Heart left ventricle (tissue), 16 donors: ENCODE data around the gene CLEC16A. TPM values are rescaled to one million over a fixed set of nuclear protein-coding genes. Genes with fewer than 3 reads are reported as not detected.
A peak's percentile ranks its signal among the peaks of the same experiment; 100 is the strongest.

Experiments
- ATAC-seq, 4 donors: fragments of 200-7000 bp; cut with Tn5 transposase; one replicate each; pipeline ENCODE4 v1.9.1; 2020 to 2022; ENCODE audit warnings: moderate library complexity in 4 of 4, mild to moderate bottlenecking in 3 of 4, moderate number of reproducible peaks in 1 of 4
- DNase-seq, 5 donors: peaks; one replicate each; pipeline ENCODE4 v3.0.0-alpha.2; 2020
- H3K27ac ChIP-seq, 12 donors: fragments of 200-600 bp; sonication (generic) in 4 of 12; one replicate each; pipeline versions ENCODE4 v1.5.0 to v1.8.0; 2016 to 2022; ENCODE audit warnings: mild to moderate bottlenecking in 2 of 12
- H3K27me3 ChIP-seq, 9 donors: fragments of 200-600 bp; sonication (generic) in 2 of 9; one replicate each; pipeline versions ENCODE4 v1.5.1 to v1.8.0; 2016 to 2022; ENCODE audit warnings: mild to moderate bottlenecking in 3 of 9
- H3K36me3 ChIP-seq, 9 donors: fragments of 200-600 bp; sonication (generic) in 2 of 9; one replicate each; pipeline versions ENCODE4 v1.5.0 to v1.8.0; 2018 to 2022; ENCODE audit warnings: mild to moderate bottlenecking in 2 of 9
- H3K4me1 ChIP-seq, 12 donors: fragments of 200-600 bp; sonication (generic) in 4 of 12; one replicate each; pipeline versions ENCODE4 v1.5.0 to v1.8.0; 2016 to 2022; ENCODE audit warnings: mild to moderate bottlenecking in 3 of 12
- H3K4me3 ChIP-seq, 12 donors: fragments of 200-600 bp; sonication (generic) in 4 of 12; one replicate each; pipeline versions ENCODE4 v1.5.0 to v1.8.0; 2017 to 2022; ENCODE audit warnings: mild to moderate bottlenecking in 9 of 12, moderate library complexity in 4 of 12
- H3K9me3 ChIP-seq, 12 donors: fragments of 200-600 bp; sonication (generic) in 4 of 12; one replicate each; pipeline versions ENCODE4 v1.5.0 to v1.8.0; 2016 to 2022; ENCODE audit warnings: mild to moderate bottlenecking in 1 of 12
- POLR2A ChIP-seq, 2 donors: fragments of 450-650 bp; IDR thresholded peaks; one replicate each; pipeline ENCODE4 v1.6.1; 2017; ENCODE audit warnings: antibody characterized with exemption in 2 of 2, mild to moderate bottlenecking in 2 of 2, moderate library complexity in 2 of 2
- WGBS, 4 donors: extraction: QIAGEN DNeasy Blood & Tissue Kit in 2 of 4; methylation state at CpG; one replicate each; pipeline versions ENCODE4 v1.1.5 to v1.1.7; 2013 to 2018; 5-methylcytosine and 5-hydroxymethylcytosine counted together
- intact Hi-C, 10 donors: fragments of 100-400 bp; cut with DNase I; formaldehyde crosslinking; loops; one replicate each; pipeline versions ENCODE4 v1.11.1 to v1.14.2; 2022
- polyA plus RNA-seq, 2 donors: library from polyadenylated mRNA; stranded (reverse); fragments of 200-250 nt; gene quantifications; one replicate each; pipeline ENCODE4 v1.2.3, GENCODE V29; 2013
- total RNA-seq, 9 donors: library from RNA; depleted of rRNA in 2 of 9; stranded (reverse); fragments of >200 nt in 2 of 9; fragmentation: NEBNext Ultra II Directional in 3 of 9; extraction: Animal tissue kit (Norgen Biotek cat#: 25700) in 3 of 9; gene quantifications; one replicate each; pipeline versions ENCODE4 v1.1.0 to v1.2.4, GENCODE V29; 2016 to 2023
- TF ChIP-seq, protein P1 (sequence below), 12 donors: fragments of 200-600 bp; sonication (generic) in 4 of 12; IDR thresholded peaks; one replicate each; pipeline versions ENCODE4 v1.5.0 to v1.8.0; 2018 to 2022; ENCODE audit warnings: antibody characterized with exemption in 12 of 12, mild to moderate bottlenecking in 5 of 12
- donor health status: ischemic (EF 13 %, LVEDD 7.1; RV severe dilation, severe dysfunction).
- donor health status: healthy with polysubstance abuse.
- donor health status: DM: no; HTN: yes; CAD: no.
- donor health status: DM: no; HTN: no; CAD: no.
- donor health status: ischemic (EF 25% LVEDD 6.9; RV normal size, moderate dysfunction).
- donor health status: ischemic (EF 25% LVEDD 5.7; RV mildly dilated, moderate dysfunction).
- donor health status: healthy.
- donor health status: DM: yes; HTN: yes; CAD: no.
- donor health status: ischemic (EF 35%, LVEDD 5.7; RV mildly dilated, moderate dysfunction).
- donor health status: nonischemic (EF 11% LVEDD 7.7; RV severe dilation, severe dysfunction).
- donor health status: DM: yes; HTN: yes; CAD: no.
- donor health status: PGD.
- donor health status: ischemic (EF 29% LVEDD 5.4; RV normal size, mild dysfunction).
- donor health status: nonischemic (EF 23%, LVEDD 6.1; RV moderate dilation, normal function).

The CLEC16A gene
- total and polyA plus RNA-seq, 11 donors: 13.8 to 41.1 (median 23.7) TPM

DNA sequence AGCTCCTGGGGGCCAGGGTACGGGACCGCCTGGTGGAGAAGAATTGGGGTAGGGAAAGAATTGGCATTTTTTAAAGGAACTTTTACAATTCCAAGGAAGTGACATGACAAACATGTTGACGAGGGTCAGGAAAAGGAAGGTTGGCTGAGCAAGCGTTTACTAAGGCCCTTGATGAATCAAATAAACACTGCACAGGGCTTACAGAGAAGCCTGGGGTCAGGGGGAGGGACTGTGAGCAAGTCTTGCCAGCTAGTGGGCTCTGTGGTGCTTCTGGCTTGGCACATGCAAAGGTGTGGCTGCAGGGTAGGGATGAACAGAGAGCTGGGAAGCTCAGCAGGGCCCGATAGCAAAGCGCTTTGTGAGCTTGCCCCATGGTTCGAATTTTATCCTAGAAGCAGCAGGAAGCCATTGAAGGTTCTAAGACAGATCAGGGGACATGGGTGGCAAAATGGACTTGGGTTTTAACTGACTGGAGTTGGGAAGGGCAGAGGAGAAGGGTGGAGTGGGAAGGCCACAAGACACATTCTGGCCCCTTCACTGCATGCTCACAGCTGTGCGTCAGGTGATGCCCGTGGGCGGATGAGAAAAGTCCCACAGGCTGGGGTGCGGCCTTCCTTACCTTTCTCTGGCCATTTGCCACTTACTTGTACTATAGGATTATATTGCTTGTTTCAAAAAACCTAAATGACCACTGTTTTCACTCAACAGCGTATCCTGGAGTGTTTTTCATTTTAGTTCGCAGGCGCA, 193.8 kb downstream of the CLEC16A start:
- Histone ChIP-seq H3K27me3 (no peaks in the 10 kb centered on the region), H3K4me3 (no peak overlapping the region), H3K27ac (no peak overlapping the region), H3K4me1 (peaks cover 0 to 86% (median 59%) of the 10 kb centered on the region in 12 donors), H3K9me3 (no peaks in the 10 kb centered on the region), H3K36me3 (no peaks in the 10 kb centered on the region)
- ATAC-seq (no peak), DNase-seq (no peak)
- intact Hi-C loops: loop anchor here in 1 of 10 donors (10.0 kb wide), 1 partner anchor 117 kb away; the partner anchor contains the start of gene SOCS1
- 91 to 95% (median 94%) methylated on average over 14 of the region's 14 CpGs for WGBS, 4 donors
- no peak for TF ChIP-seq POLR2A (IDR thresholded peaks at IDR 0.05)
- TF ChIP-seq, protein P1, sequence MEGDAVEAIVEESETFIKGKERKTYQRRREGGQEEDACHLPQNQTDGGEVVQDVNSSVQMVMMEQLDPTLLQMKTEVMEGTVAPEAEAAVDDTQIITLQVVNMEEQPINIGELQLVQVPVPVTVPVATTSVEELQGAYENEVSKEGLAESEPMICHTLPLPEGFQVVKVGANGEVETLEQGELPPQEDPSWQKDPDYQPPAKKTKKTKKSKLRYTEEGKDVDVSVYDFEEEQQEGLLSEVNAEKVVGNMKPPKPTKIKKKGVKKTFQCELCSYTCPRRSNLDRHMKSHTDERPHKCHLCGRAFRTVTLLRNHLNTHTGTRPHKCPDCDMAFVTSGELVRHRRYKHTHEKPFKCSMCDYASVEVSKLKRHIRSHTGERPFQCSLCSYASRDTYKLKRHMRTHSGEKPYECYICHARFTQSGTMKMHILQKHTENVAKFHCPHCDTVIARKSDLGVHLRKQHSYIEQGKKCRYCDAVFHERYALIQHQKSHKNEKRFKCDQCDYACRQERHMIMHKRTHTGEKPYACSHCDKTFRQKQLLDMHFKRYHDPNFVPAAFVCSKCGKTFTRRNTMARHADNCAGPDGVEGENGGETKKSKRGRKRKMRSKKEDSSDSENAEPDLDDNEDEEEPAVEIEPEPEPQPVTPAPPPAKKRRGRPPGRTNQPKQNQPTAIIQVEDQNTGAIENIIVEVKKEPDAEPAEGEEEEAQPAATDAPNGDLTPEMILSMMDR (IDR thresholded peaks at IDR 0.05): no peak

DNA sequence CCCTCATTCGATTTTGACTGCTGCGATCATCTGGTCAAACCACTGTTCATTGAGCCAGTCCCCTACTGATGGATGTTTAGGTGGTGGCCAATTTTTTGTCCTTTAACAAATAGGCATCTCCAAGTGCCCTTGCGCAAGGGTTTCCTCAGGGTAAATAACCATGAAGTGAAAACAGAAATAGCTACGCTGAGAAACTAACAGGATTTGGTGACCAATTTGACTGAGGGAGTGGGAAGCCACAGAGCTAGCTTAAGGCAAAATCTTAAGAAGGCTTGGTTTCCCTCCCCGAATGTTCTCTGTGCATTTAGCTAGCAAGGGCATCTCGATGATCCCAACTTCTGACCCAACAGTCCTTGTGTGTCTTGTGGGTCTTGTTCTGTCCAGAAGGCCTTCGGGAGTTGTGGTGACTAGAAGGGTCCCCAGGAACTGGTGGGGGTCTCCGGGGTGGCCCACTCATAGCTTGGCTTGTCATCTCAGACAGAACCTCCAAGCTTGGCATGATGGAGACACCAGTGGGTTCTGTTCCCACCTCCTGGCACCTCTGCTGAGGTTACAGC, 194.5 kb downstream of the CLEC16A start:
- no peaks in the 10 kb centered on the region for H3K36me3 ChIP-seq
- H3K27me3 ChIP-seq: no peaks in the 10 kb centered on the region
- H3K4me3 ChIP-seq: no peak overlapping the region
- no peaks in the 10 kb centered on the region for H3K9me3 ChIP-seq
- DNase-seq: no peak
- H3K4me1 ChIP-seq: peaks cover 3 to 86% (median 54%) of the 10 kb centered on the region in 12 donors
- no peak for ATAC-seq
- intact Hi-C loops: loop anchor here in 1 of 10 donors (10.0 kb wide), 1 partner anchor 116 kb away; the partner anchor contains the start of gene SOCS1
- H3K27ac ChIP-seq: peak overlapping the region in 2 of 12 donors; percentile 30 to 38
- TF ChIP-seq, protein P1 (IDR thresholded peaks at IDR 0.05): no peak
- no peak for TF ChIP-seq POLR2A (IDR thresholded peaks at IDR 0.05)
- WGBS, 4 donors: 88 to 90% (median 89%) methylated on average over 8 of the region's 8 CpGs

DNA sequence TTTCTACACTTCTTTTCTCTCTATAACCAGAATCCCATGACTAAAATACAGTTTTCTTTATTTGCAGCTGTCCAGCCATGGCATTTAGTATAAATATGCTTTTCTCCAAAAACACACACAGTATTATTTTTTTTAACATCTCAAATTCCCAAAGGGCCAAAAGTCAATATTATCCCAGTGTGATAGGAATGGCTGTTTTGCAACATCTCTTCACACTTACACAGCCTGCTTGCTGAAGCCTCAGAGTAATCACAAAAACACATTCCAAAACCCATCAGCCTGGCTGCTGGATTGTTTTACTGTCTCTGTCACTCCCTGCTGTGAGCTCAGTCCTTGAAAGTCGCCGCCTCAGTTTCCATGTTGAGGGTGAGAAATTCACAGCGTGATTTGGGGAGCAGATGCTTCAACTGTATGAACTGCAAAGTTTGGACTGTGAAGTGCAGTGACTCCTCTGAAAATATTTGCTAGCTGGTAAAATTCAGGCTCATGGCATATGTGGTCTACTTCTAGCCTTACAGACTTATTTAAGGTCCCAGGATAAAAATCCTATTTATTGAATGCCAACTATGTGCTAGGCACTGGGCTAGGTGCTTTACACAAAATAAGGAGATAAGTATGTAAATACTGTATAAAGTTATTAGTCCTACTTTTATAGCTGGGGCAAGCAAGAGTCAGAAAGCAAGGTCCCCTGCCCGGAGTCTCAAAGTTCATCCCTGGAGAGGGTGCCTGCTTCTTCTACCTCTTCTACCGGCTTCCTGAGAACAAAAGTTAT, 195.1 kb downstream of the CLEC16A start:
- 62 to 75% (median 68%) methylated on average over 5 of the region's 5 CpGs for WGBS, 4 donors
- TF ChIP-seq, protein P1 (IDR thresholded peaks at IDR 0.05): no peak
- TF ChIP-seq POLR2A (IDR thresholded peaks at IDR 0.05): no peak

DNA sequence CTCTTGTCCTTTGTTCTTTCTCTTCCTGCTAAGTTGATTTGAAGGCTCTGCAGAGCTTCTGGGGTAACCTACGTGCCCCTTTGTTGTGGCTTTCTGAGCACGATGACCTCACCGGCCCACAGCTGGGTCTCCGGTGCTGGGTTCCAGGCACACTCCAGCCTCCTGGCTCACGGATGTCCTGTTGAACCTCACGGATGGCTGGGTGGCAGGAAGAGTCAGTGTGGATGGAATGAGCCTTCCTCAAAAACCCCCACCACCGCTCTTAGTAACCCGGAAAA, 195.7 kb downstream of the CLEC16A start:
- Histone ChIP-seq H3K27ac (peak overlapping the region in 1 of 12 donors; percentile 37), H3K4me1 (peaks cover 3 to 81% (median 46%) of the 10 kb centered on the region in 12 donors), H3K4me3 (no peak overlapping the region), H3K36me3 (no peaks in the 10 kb centered on the region), H3K27me3 (no peaks in the 10 kb centered on the region), H3K9me3 (no peaks in the 10 kb centered on the region)
- ATAC-seq (no peak), DNase-seq (no peak)
- intact Hi-C loops: no loop called here
- TF ChIP-seq, protein P1 (IDR thresholded peaks at IDR 0.05): no peak
- no peak for TF ChIP-seq POLR2A (IDR thresholded peaks at IDR 0.05)
- 53 to 67% (median 63%) methylated on average over 7 to 8 of the region's 8 CpGs for WGBS, 4 donors

More for the DNA sequence above, 195.1 kb downstream of the CLEC16A start:
- Histone ChIP-seq H3K4me3 (no peak overlapping the region), H3K36me3 (no peaks in the 10 kb centered on the region), H3K27ac (peak overlapping the region in 2 of 12 donors; percentile 30 to 38), H3K9me3 (no peaks in the 10 kb centered on the region), H3K27me3 (no peaks in the 10 kb centered on the region), H3K4me1 (peaks cover 3 to 84% (median 51%) of the 10 kb centered on the region in 12 donors)
- intact Hi-C loops: loop anchor here in 1 of 10 donors (10.0 kb wide), 1 partner anchor 115 kb away; the partner anchor contains the start of gene SOCS1
- DNase-seq (no peak), ATAC-seq (no peak)
